B cell (primary cell): ENCODE results near the gene SNTN. TPM values are rescaled to one million over a fixed set of nuclear protein-coding genes. Genes with fewer than 3 reads are reported as not detected.
"Not testable (repeated sequence)": the region's sequence is repeated elsewhere in the genome, so short reads cannot be mapped to it uniquely, and the experiment has no call there.

Source experiments
- ATAC-seq: fragments of 200-7000 bp; cut with Tn5 transposase; one replicate; pipeline ENCODE4 v1.10.0; 2021; ENCODE audit warnings: low read depth, mild to moderate bottlenecking, moderate number of reproducible peaks, moderate library complexity
- CTCF ChIA-PET: fragments of 350-600 bp; sonication (Branson Sonifier 250); formaldehyde crosslinking; loops from one replicate; lab custom pipeline; 2021; ENCODE audit warnings: antibody characterized with exemption, inconsistent platforms; lab: Charles Lee
- POLR2A ChIA-PET: fragments of 350-600 bp; sonication (Branson Sonifier 250); formaldehyde crosslinking; loops from one replicate; lab custom pipeline; 2021; ENCODE audit warnings: antibody characterized with exemption; lab: Charles Lee
- DNase-seq: peaks from one replicate; pipeline ENCODE4 v3.0.0; 2013
- H2AFZ ChIP-seq: 2 replicates; pipeline ENCODE4 v1.6.1; 2012; ENCODE audit warnings: mild to moderate bottlenecking, low read depth, low read length; ENCODE audit not compliant: insufficient read depth, poor library complexity, severe bottlenecking
- H3K27ac ChIP-seq, 2 donors: 1 replicate in 1 of 2; 2 replicates in 1 of 2; pipeline ENCODE4 v1.5.1; 2012 to 2013; ENCODE audit warnings: low read length in 2 of 2, mild to moderate bottlenecking in 2 of 2, moderate library complexity in 1 of 2
- H3K27me3 ChIP-seq, 4 experiments: fragments of 200-600 bp in 1 of 4; sonication (generic) in 1 of 4; replicated peaks in 1 of 4; 1 replicate in 2 of 4; 2 replicates in 2 of 4; pipeline versions ENCODE4 v1.6.1 to v1.7.0; 2013 to 2016; ENCODE audit warnings: low read length in 3 of 4, mild to moderate bottlenecking in 2 of 4, mixed read lengths in 1 of 4, moderate library complexity in 1 of 4; ENCODE audit not compliant: insufficient read depth in 4 of 4, control insufficient read depth in 3 of 4; ENCODE audit errors: control extremely low read depth in 1 of 4
- H3K36me3 ChIP-seq, 2 experiments: replicated peaks in 1 of 2; 1 replicate in 1 of 2; 2 replicates in 1 of 2; pipeline versions ENCODE4 v1.6.1 to v1.7.1; 2013; ENCODE audit warnings: low read length in 1 of 2; ENCODE audit not compliant: insufficient read depth in 2 of 2, control insufficient read depth in 1 of 2; ENCODE audit errors: control extremely low read depth in 1 of 2, extremely low read depth in 1 of 2
- H3K4me1 ChIP-seq, 2 donors: fragments of 200-600 bp in 1 of 2; sonication (generic) in 1 of 2; 1 replicate in 1 of 2; 2 replicates in 1 of 2; pipeline versions ENCODE4 v1.5.1 to v1.6.1; 2013 to 2017; ENCODE audit warnings: low read length in 2 of 2; ENCODE audit not compliant: control insufficient read depth in 2 of 2, insufficient read depth in 2 of 2
- H3K4me2 ChIP-seq: replicated peaks from 2 replicates; pipeline ENCODE3; 2012; ENCODE audit warnings: mild to moderate bottlenecking, low read depth, low read length; ENCODE audit not compliant: poor library complexity, severe bottlenecking
- H3K4me3 ChIP-seq, 5 experiments: fragments of 200-600 bp in 1 of 5; sonication (generic) in 1 of 5; 1 replicate in 3 of 5; 2 replicates in 2 of 5; pipeline versions ENCODE4 v1.5.1 to v1.7.0; 2011 to 2016; ENCODE audit warnings: low read length in 4 of 5, mild to moderate bottlenecking in 4 of 5, low read depth in 2 of 5, control low read depth in 1 of 5, moderate library complexity in 1 of 5; ENCODE audit not compliant: insufficient read depth in 1 of 5; ENCODE audit errors: control extremely low read depth in 1 of 5, extremely low read depth in 1 of 5
- H3K79me2 ChIP-seq: fragments of 200-600 bp; sonication (generic); one replicate; pipeline ENCODE4 v1.6.0; 2016; ENCODE audit warnings: low read length; ENCODE audit not compliant: control insufficient read depth, insufficient read depth
- H3K9ac ChIP-seq: fragments of 200-600 bp; sonication (generic); 2 replicates; pipeline ENCODE4 v1.6.1; 2017; ENCODE audit warnings: mild to moderate bottlenecking, low read length, moderate library complexity
- H3K9me3 ChIP-seq, 3 donors: one replicate each; pipeline versions ENCODE4 v1.6.1 to v1.7.1; 2013; ENCODE audit warnings: low read length in 2 of 3; ENCODE audit not compliant: control insufficient read depth in 2 of 3, insufficient read depth in 1 of 3; ENCODE audit errors: control extremely low read depth in 1 of 3
- H4K20me1 ChIP-seq: 2 replicates; pipeline ENCODE4 v1.6.0; 2012; ENCODE audit warnings: mild to moderate bottlenecking, low read length; ENCODE audit not compliant: insufficient read depth, control insufficient read depth, poor library complexity, severe bottlenecking
- H3K27ac Mint-ChIP-seq: one replicate; pipeline ENCODE4 v1.8.0; 2021; ENCODE audit warnings: mixed read lengths
- H3K27me3 Mint-ChIP-seq: one replicate; pipeline ENCODE4 v1.8.0; 2021; ENCODE audit warnings: mixed read lengths
- H3K4me1 Mint-ChIP-seq: one replicate; pipeline ENCODE4 v1.8.0; 2021; ENCODE audit warnings: mixed read lengths
- H3K4me3 Mint-ChIP-seq: one replicate; pipeline ENCODE4 v1.8.0; 2021; ENCODE audit warnings: mixed read lengths
- H3K9me3 Mint-ChIP-seq: one replicate; pipeline ENCODE4 v1.8.0; 2022; ENCODE audit warnings: mixed read lengths; ENCODE audit not compliant: insufficient read depth
- CTCF ChIP-seq: fragments of 200-600 bp; IDR thresholded peaks from one replicate; pipeline ENCODE4 v1.8.0; 2022; ENCODE audit warnings: antibody characterized with exemption, mild to moderate bottlenecking
- EZH2 ChIP-seq: IDR thresholded peaks from 2 replicates; pipeline ENCODE4 v1.6.1; 2012; ENCODE audit warnings: borderline replicate concordance, low read depth, mild to moderate bottlenecking, moderate library complexity, low read length; ENCODE audit not compliant: insufficient read depth, poor library complexity, severe bottlenecking
- WGBS: methylation state at CpG from one replicate; pipeline ENCODE4 v1.1.5; 2013; ENCODE audit warnings: missing lambda C conversion rate; ENCODE audit not compliant: insufficient coverage; 5-methylcytosine and 5-hydroxymethylcytosine counted together
- intact Hi-C: fragments of 100-400 bp; cut with micrococcal nuclease; formaldehyde crosslinking; loops from one replicate; pipeline ENCODE4 v1.10.0; 2022
- polyA plus RNA-seq: library from polyadenylated mRNA; depleted of rRNA; stranded (reverse); fragments of >200 nt; gene quantifications from 2 replicates; pipeline ENCODE4 v1.2.3, GENCODE V29; 2012
- total RNA-seq, 2 donors: library from RNA; stranded (reverse); fragments of 120-200 nt in 1 of 2; gene quantifications; 1 replicate in 1 of 2; 2 replicates in 1 of 2; pipeline versions ENCODE4 v1.2.3 to v1.2.4, GENCODE V29; 2013 to 2022

SNTN gene
- total and polyA plus RNA-seq, 2 donors (not counting 1 experiment from before 2014, with no cell fraction given) = not detected

GRCh38 chr3:63644212-63644797 is 8.2 kb upstream of the SNTN start:
- H3K27me3 ChIP-seq = no peaks in the 10 kb centered on the region
- H3K4me1 ChIP-seq = no peaks in the 10 kb centered on the region
- DNase-seq = no peak
- peaks cover 8% of the 10 kb centered on the region for H3K27me3 Mint-ChIP-seq
- no peak for TF ChIP-seq EZH2
- no peak for TF ChIP-seq CTCF
- H3K9me3 ChIP-seq = peaks cover 0 to 8% (median 0%) of the 10 kb centered on the region in 3 donors
- H3K4me3 ChIP-seq = no peak overlapping the region
- no peaks in the 10 kb centered on the region for H3K79me2 ChIP-seq
- H3K27ac ChIP-seq = no peak overlapping the region
- H3K4me1 Mint-ChIP-seq = no peaks in the 10 kb centered on the region
- ChIA-PET CTCF (no interaction called here), POLR2A (no interaction called here)
- H3K9me3 Mint-ChIP-seq = no peaks in the 10 kb centered on the region
- H3K4me2 ChIP-seq = no peak overlapping the region
- H3K27ac Mint-ChIP-seq = no peak overlapping the region
- no peak for ATAC-seq
- intact Hi-C loops = no loop called here
- H4K20me1 ChIP-seq = no peaks in the 10 kb centered on the region
- no peaks in the 10 kb centered on the region for H3K36me3 ChIP-seq
- no peak overlapping the region for H3K4me3 Mint-ChIP-seq
- no peak overlapping the region for H2AFZ ChIP-seq
- H3K9ac ChIP-seq = no peak overlapping the region
- WGBS = 84% methylated on average over 5 of the region's 5 CpGs

- DNase-seq, H3K4me2 ChIP-seq, H3K4me1 Mint-ChIP-seq, H3K27ac Mint-ChIP-seq, H3K27ac ChIP-seq, H2AFZ ChIP-seq, POLR2A ChIA-PET, H3K9me3 Mint-ChIP-seq, H3K36me3 ChIP-seq, intact Hi-C loops, H3K27me3 ChIP-seq, H3K9me3 ChIP-seq, H3K4me3 ChIP-seq, H3K27me3 Mint-ChIP-seq, H3K4me1 ChIP-seq, ATAC-seq, H3K79me2 ChIP-seq, H3K9ac ChIP-seq, H3K4me3 Mint-ChIP-seq, CTCF ChIA-PET, H4K20me1 ChIP-seq: not testable (repeated sequence)
- 80% methylated on average over 22 of the region's 25 CpGs for WGBS
Measured at GRCh38 chr3:63644928-63645781, 7.3 kb upstream of the SNTN start.
